ENCODE results near the gene TNS3.

TNS3 gene

DNA sequence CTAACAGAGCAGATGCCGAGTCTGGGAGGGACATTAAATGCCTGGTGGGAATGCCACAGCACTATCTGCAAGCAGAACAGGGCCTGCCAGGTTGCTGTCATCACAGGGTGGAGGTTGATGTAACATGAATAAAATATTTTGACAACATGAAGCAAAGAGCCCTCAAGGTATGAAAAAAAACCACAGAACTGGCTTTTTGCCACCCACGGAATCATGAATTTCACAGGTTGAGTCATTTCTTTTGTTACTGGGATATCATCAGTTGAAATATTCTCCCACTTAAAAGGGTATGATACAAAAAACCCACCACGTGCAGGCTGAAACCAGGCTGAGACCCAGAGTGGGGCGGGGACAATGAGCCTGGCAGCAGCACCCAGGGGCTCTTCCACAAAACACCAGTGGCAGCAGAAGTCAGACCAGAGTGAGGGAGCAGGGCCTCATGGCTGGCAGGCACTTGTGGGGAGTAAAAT lies 220.1 kb downstream of the TNS3 start:
- H3K4me1 ChIP-seq (ENCODE audit: control insufficient read depth, low read length) = no peaks in the 10 kb centered on the region
- TF ChIP-seq, protein P1, sequence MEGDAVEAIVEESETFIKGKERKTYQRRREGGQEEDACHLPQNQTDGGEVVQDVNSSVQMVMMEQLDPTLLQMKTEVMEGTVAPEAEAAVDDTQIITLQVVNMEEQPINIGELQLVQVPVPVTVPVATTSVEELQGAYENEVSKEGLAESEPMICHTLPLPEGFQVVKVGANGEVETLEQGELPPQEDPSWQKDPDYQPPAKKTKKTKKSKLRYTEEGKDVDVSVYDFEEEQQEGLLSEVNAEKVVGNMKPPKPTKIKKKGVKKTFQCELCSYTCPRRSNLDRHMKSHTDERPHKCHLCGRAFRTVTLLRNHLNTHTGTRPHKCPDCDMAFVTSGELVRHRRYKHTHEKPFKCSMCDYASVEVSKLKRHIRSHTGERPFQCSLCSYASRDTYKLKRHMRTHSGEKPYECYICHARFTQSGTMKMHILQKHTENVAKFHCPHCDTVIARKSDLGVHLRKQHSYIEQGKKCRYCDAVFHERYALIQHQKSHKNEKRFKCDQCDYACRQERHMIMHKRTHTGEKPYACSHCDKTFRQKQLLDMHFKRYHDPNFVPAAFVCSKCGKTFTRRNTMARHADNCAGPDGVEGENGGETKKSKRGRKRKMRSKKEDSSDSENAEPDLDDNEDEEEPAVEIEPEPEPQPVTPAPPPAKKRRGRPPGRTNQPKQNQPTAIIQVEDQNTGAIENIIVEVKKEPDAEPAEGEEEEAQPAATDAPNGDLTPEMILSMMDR (IDR thresholded peaks at IDR 0.05; ENCODE audit: low read depth, low read length, poor library complexity, severe bottlenecking) = no peak
- TF ChIP-seq EZH2phosphoT487 (IDR thresholded peaks at IDR 0.05; ENCODE audit: borderline replicate concordance, low read length) = no peak
- H3K4me2 ChIP-seq (ENCODE audit: low read length) = no peak overlapping the region
- no peaks in the 10 kb centered on the region for H3K9me3 ChIP-seq (ENCODE audit: control insufficient read depth, insufficient read depth, low read length)
- H3K27ac ChIP-seq (ENCODE audit: low read depth, low read length) = no peak overlapping the region
- no peaks in the 10 kb centered on the region for H4K20me1 ChIP-seq (ENCODE audit: control insufficient read depth, insufficient read depth, low read depth, low read length)
- no peaks in the 10 kb centered on the region for H3K9me2 ChIP-seq (replicated peaks; ENCODE audit: control insufficient read depth, low read length)
- no peaks in the 10 kb centered on the region for H3F3A ChIP-seq (ENCODE audit: control insufficient read depth, insufficient read depth)
- H3K79me2 ChIP-seq (ENCODE audit: control insufficient read depth, low read length) = no peaks in the 10 kb centered on the region
- no peaks in the 10 kb centered on the region for H3K27me3 ChIP-seq (ENCODE audit: control insufficient read depth, low read length)
- H3K36me3 ChIP-seq (ENCODE audit: control insufficient read depth, low read length) = no peaks in the 10 kb centered on the region
- H3K4me3 ChIP-seq (ENCODE audit: low read length) = no peak overlapping the region

DNA sequence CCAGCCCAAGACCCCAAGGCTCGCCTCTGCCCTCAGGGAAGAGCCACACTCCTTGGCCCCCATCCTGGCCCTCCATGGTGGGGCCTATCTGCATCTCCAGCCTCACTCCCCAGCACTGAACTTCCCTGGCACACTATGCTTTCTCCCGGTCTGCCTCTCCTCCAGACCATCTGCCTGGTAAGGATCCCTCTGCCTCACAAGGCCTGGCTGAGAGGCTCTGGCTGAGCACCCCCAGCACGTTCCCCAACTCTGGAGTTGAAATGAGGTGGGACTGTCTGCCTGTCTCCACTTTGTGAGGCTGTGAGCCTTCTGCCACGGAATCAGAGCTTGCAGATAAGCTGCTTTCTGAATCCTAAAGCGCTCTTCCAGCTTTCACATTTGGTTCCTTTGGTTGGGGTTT lies 220.7 kb downstream of the TNS3 start:
- H3K36me3 ChIP-seq (ENCODE audit: control insufficient read depth, low read length) = no peaks in the 10 kb centered on the region
- H3K4me2 ChIP-seq (ENCODE audit: low read length) = no peak overlapping the region
- H3K27ac ChIP-seq (ENCODE audit: low read depth, low read length) = no peak overlapping the region
- H3K27me3 ChIP-seq (ENCODE audit: control insufficient read depth, low read length) = no peaks in the 10 kb centered on the region
- no peaks in the 10 kb centered on the region for H3K9me3 ChIP-seq (ENCODE audit: control insufficient read depth, insufficient read depth, low read length)
- no peaks in the 10 kb centered on the region for H3K9me2 ChIP-seq (replicated peaks; ENCODE audit: control insufficient read depth, low read length)
- H4K20me1 ChIP-seq (ENCODE audit: control insufficient read depth, insufficient read depth, low read depth, low read length) = no peaks in the 10 kb centered on the region
- no peaks in the 10 kb centered on the region for H3K79me2 ChIP-seq (ENCODE audit: control insufficient read depth, low read length)
- TF ChIP-seq, protein P1 (IDR thresholded peaks at IDR 0.05; ENCODE audit: low read depth, low read length, poor library complexity, severe bottlenecking) = no peak
- no peak for TF ChIP-seq EZH2phosphoT487 (IDR thresholded peaks at IDR 0.05; ENCODE audit: borderline replicate concordance, low read length)
- no peak overlapping the region for H3K4me3 ChIP-seq (ENCODE audit: low read length)
- no peaks in the 10 kb centered on the region for H3F3A ChIP-seq (ENCODE audit: control insufficient read depth, insufficient read depth)
- H3K4me1 ChIP-seq (ENCODE audit: control insufficient read depth, low read length) = no peaks in the 10 kb centered on the region

DNA sequence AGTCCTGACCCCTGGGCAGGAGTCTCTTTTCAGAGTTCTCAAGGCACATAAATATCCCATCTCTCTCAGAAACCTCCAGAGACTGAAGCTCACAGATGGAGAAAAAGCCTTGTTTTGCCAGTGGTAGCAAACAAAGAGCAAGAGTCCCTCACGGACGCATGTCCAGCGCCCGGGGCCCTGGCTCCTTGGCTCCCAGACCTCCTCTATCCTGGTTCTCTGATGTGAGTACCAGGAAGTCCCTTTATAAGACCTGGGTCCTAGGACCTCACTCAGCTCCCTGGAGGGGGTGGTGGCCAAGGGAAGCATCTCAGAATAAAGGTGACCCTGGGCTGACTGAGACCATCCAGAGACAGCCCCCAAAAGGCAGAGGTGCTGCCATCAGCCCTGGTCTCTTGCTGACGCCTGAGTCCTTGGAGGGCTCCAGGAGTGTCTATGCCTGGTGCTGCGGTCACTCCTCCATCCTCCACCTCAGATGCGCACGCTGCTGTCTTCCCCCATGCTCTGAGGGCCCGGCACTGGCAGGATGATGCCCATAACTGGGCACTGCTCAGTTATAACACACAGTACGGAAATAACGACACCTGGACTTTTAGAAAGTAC lies 221.5 kb downstream of the TNS3 start:
- H4K20me1 ChIP-seq (ENCODE audit: control insufficient read depth, insufficient read depth, low read depth, low read length) = no peaks in the 10 kb centered on the region
- TF ChIP-seq, protein P1 (IDR thresholded peaks at IDR 0.05; ENCODE audit: low read depth, low read length, poor library complexity, severe bottlenecking) = no peak
- TF ChIP-seq EZH2phosphoT487 (IDR thresholded peaks at IDR 0.05; ENCODE audit: borderline replicate concordance, low read length) = no peak
- H3K79me2 ChIP-seq (ENCODE audit: control insufficient read depth, low read length) = no peaks in the 10 kb centered on the region
- H3K4me2 ChIP-seq (ENCODE audit: low read length) = no peak overlapping the region
- no peaks in the 10 kb centered on the region for H3K4me1 ChIP-seq (ENCODE audit: control insufficient read depth, low read length)
- H3K27me3 ChIP-seq (ENCODE audit: control insufficient read depth, low read length) = no peaks in the 10 kb centered on the region
- H3K27ac ChIP-seq (ENCODE audit: low read depth, low read length) = no peak overlapping the region
- H3K4me3 ChIP-seq (ENCODE audit: low read length) = no peak overlapping the region
- H3K9me3 ChIP-seq (ENCODE audit: control insufficient read depth, insufficient read depth, low read length) = no peaks in the 10 kb centered on the region
- no peaks in the 10 kb centered on the region for H3K36me3 ChIP-seq (ENCODE audit: control insufficient read depth, low read length)
- H3K9me2 ChIP-seq (replicated peaks; ENCODE audit: control insufficient read depth, low read length) = no peaks in the 10 kb centered on the region
- H3F3A ChIP-seq (ENCODE audit: control insufficient read depth, insufficient read depth) = no peaks in the 10 kb centered on the region

Data from DOHH2 (cell line).